ENCODE data around the gene A2M.
A peak's percentile ranks its signal among the peaks of the same experiment; 100 is the strongest.

Gene A2M

GRCh38 chr12:9098115-9098452 is 17.6 kb downstream of the A2M start:
- DNase-seq = peak; percentile 3

DNA sequence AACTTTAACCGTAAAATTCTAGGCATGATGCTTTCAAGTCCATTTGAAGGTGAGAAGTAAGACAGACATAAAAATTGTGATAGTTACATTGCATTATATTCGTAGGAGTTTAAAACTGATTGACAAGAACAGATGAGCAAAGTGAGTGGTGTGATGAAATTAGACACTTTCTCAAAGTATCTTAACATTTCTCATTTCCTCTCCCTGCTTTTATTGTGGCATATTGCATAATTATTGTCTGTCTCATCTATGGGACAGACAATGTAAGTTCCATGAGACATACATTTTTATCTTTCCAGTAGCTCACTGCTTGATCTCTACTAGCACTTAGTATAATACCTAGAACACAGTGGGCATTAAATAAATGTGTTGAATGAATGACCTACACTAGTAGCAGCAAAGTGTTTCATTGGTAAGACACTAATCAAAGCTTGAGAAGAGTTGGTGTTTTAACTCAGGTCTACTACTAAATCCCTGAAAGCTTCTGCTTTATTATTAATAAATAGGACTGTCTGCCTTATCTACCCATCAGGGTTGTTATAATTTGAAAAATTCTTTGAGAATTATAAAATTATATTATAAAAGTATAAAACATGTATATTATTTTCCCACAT is 19.0 kb downstream of the A2M start:
- no peak for DNase-seq

DNA sequence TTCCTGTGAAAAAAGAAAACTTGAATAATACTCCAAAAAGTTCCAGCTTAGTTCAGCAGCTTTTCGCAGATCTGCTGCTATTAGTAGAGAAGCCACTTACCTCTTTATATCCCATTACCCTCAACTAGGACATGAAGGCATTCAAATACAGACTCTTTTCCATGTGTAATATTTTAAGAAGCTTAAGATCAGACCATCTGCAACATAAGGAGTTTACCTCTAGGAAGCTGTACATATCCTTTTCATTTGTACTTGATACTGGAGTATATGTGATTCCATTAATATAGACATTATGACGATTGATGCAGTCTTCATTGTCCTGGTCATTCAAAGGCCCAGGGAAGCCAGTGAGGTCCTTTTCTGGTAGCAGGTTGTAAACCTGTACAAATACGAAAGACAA is 20.4 kb downstream of the A2M start:
- no peak for DNase-seq

GRCh38 chr12:9094512-9095206 is 21.1 kb downstream of the A2M start:
- no peak for DNase-seq

- no peak for DNase-seq
Measured at GRCh38 chr12:9091891-9092598, 23.7 kb downstream of the A2M start.

DNA sequence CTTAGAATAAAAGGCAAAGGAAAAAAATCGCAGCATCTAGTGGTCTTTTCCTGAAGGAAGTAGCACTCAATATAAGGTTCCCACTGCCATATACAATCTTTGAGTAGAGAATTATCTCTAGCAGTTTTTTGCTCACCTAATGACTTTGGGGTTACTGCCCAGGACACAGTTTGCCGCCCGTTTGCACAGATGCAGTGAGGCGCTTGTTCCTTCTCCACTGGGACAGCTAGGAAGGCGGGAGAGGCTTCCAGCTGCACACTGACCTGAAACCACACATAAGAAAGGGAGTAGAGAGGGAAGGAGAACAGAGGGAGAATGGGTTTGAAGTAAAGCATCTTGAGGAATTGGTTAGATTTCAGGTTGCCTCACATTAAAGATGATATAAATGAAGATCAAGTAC is 25.5 kb downstream of the A2M start:
- DNase-seq = no peak

DNA sequence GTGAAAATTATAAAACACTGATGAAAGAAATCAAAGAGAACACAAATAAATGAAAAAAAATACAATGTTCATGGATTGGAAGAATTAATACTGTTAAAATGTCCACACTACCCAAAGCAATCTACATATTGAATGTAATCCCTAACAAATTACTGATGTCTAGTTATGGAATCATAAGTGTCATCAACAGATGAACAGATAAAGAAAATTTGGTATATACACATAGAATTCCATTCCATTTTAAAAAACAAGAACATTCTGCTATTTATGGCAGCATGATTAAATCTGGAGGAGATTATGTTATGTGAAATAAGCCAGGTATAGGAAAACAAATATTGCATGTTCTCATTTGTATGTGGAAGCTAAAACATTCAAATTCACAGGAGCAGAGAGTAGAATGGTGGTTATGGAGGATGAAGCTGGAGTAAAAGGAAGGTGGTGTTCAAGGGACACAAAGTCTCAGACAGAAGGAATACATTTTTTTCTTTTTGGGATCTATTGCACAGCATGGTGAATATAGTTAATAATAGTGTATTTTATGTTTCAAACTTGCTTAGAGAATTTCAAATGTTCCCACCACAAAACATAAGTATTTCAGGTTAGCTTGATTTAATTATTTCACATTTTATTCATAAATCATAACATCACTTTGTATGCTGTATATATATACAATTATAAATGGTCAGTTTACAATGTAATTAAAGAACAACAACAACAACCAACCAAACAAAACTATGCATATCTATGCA is 28.5 kb downstream of the A2M start:
- DNase-seq = no peak

- DNase-seq = no peak
Measured at GRCh38 chr12:9086087-9086486, 29.6 kb downstream of the A2M start.

DNA sequence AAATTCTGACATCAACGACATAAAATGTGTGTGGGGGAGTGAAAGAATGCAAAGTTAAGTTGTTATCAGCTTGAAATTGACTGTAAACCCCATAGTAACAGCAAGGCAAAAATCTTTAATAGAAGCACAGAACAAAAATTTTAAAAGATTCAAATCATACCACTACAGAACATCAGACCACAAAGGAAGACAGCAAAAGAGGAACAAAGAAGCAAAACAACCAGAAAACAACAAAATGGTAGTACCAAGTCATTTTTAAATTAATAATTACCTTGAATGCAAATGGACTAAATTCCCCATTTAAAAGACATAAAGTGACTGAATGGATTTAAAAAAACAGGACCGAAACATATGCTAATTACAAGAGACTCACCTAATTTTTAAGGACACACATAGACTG is 31.3 kb downstream of the A2M start:
- DNase-seq = no peak

DNA sequence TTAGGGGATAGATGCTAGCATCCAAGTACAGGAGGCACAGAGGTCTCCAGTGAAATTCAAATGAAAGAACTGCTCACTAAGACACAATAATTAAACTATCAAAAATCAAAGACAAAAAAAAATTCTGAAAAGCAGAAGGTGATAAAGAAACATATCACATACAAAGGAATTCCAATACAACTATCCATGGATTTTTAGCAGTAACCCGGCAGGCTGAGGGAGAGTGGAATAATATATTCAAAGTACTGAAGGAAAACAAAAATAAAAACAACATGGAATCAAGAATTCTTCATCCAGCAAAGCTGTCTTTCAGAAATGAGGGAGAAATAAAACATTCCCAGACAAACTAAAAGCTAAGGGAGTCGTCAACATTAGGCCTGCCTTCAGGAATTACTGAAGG is 31.9 kb downstream of the A2M start:
- DNase-seq = no peak

DNA sequence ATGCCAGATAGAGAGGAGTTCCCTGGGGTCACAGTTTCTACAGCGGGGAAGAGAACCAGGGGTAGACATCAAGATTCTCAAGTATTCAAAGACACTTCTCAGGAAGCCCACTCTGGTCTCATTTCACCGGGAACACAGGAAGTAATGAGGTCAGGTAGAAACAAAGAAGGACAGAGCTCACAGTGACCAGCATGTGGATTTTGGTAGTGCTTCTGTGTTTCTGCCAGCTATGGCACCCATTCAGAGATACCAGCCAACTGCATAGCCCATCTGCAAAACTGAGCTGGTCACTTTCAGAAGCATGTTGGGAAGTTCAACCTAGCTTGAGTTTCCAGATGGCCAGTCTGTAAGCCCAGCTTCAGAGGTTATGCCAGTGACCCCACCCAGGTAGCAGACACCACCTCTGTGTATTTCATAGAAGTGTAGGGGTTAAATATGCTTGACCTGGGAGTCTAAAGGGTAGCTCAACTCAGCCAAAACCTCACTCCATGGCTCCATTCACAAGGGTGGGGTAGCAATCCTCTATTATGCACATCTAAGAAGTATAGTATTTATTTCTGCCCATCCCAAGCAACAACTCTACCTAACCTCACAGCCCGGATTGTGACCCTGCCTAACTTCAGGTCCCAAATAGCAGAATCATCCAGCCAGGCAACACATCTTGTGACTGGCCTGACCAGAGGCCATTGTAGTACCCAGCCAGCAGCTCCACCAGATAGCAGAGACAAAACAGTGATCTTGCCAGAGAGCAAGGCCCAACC is 33.9 kb downstream of the A2M start:
- DNase-seq = no peak

DNA sequence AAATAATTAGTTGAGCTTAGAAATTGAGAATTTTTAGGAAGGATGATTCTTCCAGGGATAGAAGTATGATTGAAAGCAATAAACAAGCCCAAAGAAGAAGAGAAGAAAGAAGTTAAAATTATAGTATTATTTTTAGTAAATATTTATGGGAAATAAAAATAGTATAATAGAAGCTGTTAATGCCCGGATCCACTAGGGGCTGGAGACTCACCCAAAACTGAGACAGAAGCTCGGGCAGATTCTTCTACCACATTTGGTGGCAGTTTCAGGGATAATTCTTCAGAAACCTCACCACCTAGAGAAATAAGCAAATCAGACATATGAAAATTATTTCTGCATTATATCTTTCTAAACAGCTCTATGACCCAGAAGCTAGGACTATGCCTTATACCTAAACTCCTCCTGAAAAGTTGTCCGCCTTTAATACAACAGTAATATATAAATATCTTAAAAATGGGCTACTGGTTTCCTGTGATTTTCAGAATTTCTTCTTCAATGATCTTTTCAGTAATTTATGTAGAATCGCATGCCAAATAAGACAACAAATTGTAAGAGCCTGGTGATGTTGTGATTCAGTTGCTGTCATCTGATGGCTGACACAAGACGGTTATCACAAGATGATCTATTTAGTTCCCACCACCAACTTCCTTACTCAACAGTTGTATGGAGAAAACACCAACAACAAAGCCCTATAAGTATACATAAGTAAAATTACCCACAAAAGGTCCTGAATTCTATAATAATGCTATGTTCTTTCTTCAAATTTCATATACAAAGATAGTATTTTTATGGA is 35.6 kb downstream of the A2M start:
- no peak for DNase-seq

- no peak for DNase-seq
Measured at GRCh38 chr12:9079082-9079481, 36.6 kb downstream of the A2M start.

- DNase-seq = no peak
Measured at GRCh38 chr12:9077152-9078031, 38.3 kb downstream of the A2M start.

GRCh38 chr12:9076733-9077132 is 39.0 kb downstream of the A2M start:
- no peak for DNase-seq

- no peak for DNase-seq
Measured at GRCh38 chr12:9075138-9075535, 40.6 kb downstream of the A2M start.

DNA sequence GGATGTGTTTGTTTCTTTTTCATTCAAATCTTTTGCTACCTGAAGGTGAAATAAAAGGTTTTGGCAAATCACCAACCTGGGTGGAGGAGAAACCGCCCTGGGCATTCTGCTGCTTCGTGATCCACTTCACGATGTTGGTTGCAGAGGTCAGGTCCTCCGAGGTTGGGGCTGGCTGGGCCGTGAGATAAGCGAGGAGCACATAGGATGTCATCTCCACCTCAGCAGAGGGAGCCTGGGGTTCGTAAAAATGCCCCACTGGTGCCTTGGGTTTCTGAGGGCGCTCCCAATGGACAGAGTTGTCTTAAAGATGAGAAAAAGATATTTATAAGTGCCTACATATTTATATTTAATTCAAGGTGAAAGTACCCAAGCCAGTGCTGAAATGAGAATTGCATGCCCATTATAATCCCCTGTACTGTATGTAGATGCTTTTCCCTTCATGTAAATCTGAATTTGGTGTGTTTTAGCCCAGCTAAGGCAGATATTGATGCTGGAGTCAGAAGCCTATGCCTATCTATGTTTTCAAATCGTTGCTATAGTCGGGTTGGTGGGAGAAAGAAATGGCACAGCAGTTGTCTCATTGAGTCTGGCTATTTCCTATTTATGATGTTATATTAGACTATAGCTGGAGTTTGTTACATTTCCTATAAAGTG is 41.1 kb downstream of the A2M start:
- DNase-seq = no peak

- DNase-seq = no peak
Measured at GRCh38 chr12:9073076-9073475, 42.6 kb downstream of the A2M start.

DNA sequence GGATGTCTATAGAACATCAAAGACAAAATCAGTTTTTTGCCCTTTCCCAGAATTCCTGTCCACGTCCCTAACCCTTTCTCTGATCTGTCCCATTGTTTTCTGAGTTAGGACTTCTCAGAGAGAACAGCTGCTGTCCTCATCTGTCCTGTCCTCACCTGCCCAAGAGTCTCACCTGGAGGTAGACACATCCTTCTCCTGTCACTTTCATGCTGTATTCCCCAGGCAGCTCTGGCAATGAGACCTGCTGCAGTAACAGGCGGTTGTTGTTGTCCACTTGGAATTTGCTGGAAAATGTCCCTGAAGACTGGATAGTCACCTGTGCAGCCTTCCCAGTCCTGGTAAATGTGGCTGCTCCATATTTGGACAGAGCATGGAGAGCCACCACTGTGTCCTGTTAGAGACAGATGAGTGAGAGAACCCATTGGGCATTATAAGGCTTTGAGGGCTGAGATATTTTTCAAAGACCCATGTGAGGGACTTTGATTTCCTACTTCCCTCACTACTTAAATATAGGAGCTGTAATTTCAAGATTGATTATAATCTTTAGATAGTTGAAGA is 43.2 kb downstream of the A2M start:
- DNase-seq = no peak

DNA sequence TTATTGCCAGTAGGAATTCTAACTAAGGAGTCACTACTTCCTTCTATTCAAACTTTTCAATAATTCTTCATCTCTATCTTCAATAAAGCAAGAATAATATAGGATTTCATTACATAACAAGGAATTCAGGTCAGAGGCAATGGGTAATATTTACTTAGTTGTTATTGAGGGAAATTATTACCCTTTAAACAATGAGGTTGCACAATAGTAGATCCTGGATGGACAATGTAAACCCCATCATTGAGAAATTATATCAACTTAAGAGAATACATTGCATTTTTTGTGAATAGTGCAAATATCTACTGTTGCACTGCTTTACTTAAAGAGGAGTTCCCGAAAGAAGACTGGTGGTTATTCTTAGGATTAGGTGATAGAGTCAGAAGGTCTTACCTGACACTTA is 43.8 kb downstream of the A2M start:
- no peak for DNase-seq
